Heart left ventricle (tissue), 13 donors: ENCODE data around the gene USP53.

Source experiments
- POLR2A ChIP-seq, 2 donors: fragments of 450-650 bp; IDR thresholded peaks; one replicate each; pipeline ENCODE4 v1.6.1; 2017; ENCODE audit warnings: antibody characterized with exemption in 2 of 2, mild to moderate bottlenecking in 2 of 2, moderate library complexity in 2 of 2
- TF ChIP-seq, protein P1 (sequence below), 12 donors: fragments of 200-600 bp; sonication (generic) in 4 of 12; IDR thresholded peaks; one replicate each; pipeline versions ENCODE4 v1.5.0 to v1.8.0; 2018 to 2022; ENCODE audit warnings: antibody characterized with exemption in 12 of 12, mild to moderate bottlenecking in 5 of 12
- donor health status: ischemic (EF 13 %, LVEDD 7.1; RV severe dilation, severe dysfunction).
- donor health status: DM: no; HTN: yes; CAD: no.
- donor health status: DM: no; HTN: no; CAD: no.
- donor health status: ischemic (EF 25% LVEDD 6.9; RV normal size, moderate dysfunction).
- donor health status: ischemic (EF 25% LVEDD 5.7; RV mildly dilated, moderate dysfunction).
- donor health status: ischemic (EF 35%, LVEDD 5.7; RV mildly dilated, moderate dysfunction).
- donor health status: nonischemic (EF 11% LVEDD 7.7; RV severe dilation, severe dysfunction).
- donor health status: DM: yes; HTN: yes; CAD: no.
- donor health status: PGD.
- donor health status: ischemic (EF 29% LVEDD 5.4; RV normal size, mild dysfunction).
- donor health status: nonischemic (EF 23%, LVEDD 6.1; RV moderate dilation, normal function).

GRCh38 chr4:119296356-119296755 is 83.8 kb downstream of the USP53 start:
- no peak for TF ChIP-seq POLR2A (IDR thresholded peaks at IDR 0.05)
- TF ChIP-seq, protein P1, sequence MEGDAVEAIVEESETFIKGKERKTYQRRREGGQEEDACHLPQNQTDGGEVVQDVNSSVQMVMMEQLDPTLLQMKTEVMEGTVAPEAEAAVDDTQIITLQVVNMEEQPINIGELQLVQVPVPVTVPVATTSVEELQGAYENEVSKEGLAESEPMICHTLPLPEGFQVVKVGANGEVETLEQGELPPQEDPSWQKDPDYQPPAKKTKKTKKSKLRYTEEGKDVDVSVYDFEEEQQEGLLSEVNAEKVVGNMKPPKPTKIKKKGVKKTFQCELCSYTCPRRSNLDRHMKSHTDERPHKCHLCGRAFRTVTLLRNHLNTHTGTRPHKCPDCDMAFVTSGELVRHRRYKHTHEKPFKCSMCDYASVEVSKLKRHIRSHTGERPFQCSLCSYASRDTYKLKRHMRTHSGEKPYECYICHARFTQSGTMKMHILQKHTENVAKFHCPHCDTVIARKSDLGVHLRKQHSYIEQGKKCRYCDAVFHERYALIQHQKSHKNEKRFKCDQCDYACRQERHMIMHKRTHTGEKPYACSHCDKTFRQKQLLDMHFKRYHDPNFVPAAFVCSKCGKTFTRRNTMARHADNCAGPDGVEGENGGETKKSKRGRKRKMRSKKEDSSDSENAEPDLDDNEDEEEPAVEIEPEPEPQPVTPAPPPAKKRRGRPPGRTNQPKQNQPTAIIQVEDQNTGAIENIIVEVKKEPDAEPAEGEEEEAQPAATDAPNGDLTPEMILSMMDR (IDR thresholded peaks at IDR 0.05) = no peak
